Mesendoderm (in vitro differentiated cells): Measurements from ENCODE around the gene COL5A3.

Experiments used
- DNase-seq: peaks from one replicate; pipeline ENCODE4 v3.0.0; 2013
- H2AK5ac ChIP-seq: 2 replicates; pipeline ENCODE4 v1.6.1; 2013; ENCODE audit warnings: low read length, inconsistent platforms
- H2BK120ac ChIP-seq: 2 replicates; pipeline ENCODE4 v1.6.1; 2013; ENCODE audit warnings: low read depth, mild to moderate bottlenecking, low read length, moderate library complexity, mixed read lengths
- H2BK15ac ChIP-seq: replicated peaks from 2 replicates; pipeline ENCODE4 v1.6.1; 2013; ENCODE audit warnings: low read depth, mild to moderate bottlenecking, moderate library complexity
- H2BK5ac ChIP-seq: 2 replicates; pipeline ENCODE4 v1.6.1; 2013; ENCODE audit warnings: low read length, inconsistent platforms
- H3K18ac ChIP-seq: 2 replicates; pipeline ENCODE4 v1.6.1; 2013; ENCODE audit warnings: mild to moderate bottlenecking, low read length, mixed read lengths
- H3K23ac ChIP-seq: one replicate; pipeline ENCODE4 v1.6.1; 2013; ENCODE audit warnings: low read length
- H3K27ac ChIP-seq: 2 replicates; pipeline ENCODE4 v1.5.1; 2013; ENCODE audit warnings: low read depth, mild to moderate bottlenecking, inconsistent platforms, low read length, moderate library complexity
- H3K27me3 ChIP-seq: 2 replicates; pipeline ENCODE4 v1.6.1; 2013; ENCODE audit warnings: low read length, control low read depth, mild to moderate bottlenecking, inconsistent platforms; ENCODE audit not compliant: insufficient read depth, poor library complexity
- H3K36me3 ChIP-seq: 2 replicates; pipeline ENCODE4 v1.6.1; 2013; ENCODE audit warnings: low read length, inconsistent platforms; ENCODE audit not compliant: control insufficient read depth, insufficient read depth
- H3K4ac ChIP-seq: one replicate; pipeline ENCODE4 v1.6.1; 2013; ENCODE audit warnings: low read depth, mild to moderate bottlenecking, low read length, moderate library complexity
- H3K4me1 ChIP-seq: 2 replicates; pipeline ENCODE4 v1.6.1; 2013; ENCODE audit warnings: low read depth, low read length, inconsistent platforms; ENCODE audit not compliant: control insufficient read depth
- H3K4me2 ChIP-seq: 2 replicates; pipeline ENCODE4 v1.6.1; 2013; ENCODE audit warnings: low read length
- H3K4me3 ChIP-seq: 2 replicates; pipeline ENCODE4 v1.5.1; 2013; ENCODE audit warnings: mild to moderate bottlenecking, low read length
- H3K56ac ChIP-seq: one replicate; pipeline ENCODE4 v1.6.1; 2013; ENCODE audit warnings: low read length
- H3K79me1 ChIP-seq: 2 replicates; pipeline ENCODE4 v1.6.1; 2013; ENCODE audit warnings: low read length, inconsistent platforms
- H3K79me2 ChIP-seq: 2 replicates; pipeline ENCODE4 v1.6.1; 2013; ENCODE audit warnings: mild to moderate bottlenecking, low read length; ENCODE audit not compliant: control insufficient read depth, insufficient read depth
- H3K9ac ChIP-seq: 2 replicates; pipeline ENCODE4 v1.6.1; 2013; ENCODE audit warnings: low read length, inconsistent platforms
- H4K5ac ChIP-seq: one replicate; pipeline ENCODE4 v1.6.1; 2013; ENCODE audit warnings: low read length
- H4K8ac ChIP-seq: one replicate; pipeline ENCODE4 v1.6.1; 2013; ENCODE audit warnings: low read depth, mild to moderate bottlenecking, control low read depth, low read length, moderate library complexity
- WGBS: extraction: QIAGEN DNeasy Blood & Tissue Kit; methylation state at CpG from one replicate; pipeline ENCODE4 v1.1.7; 2013; ENCODE audit warnings: low lambda C conversion rate, missing lambda C conversion rate; ENCODE audit not compliant: insufficient coverage; ENCODE audit errors: extremely low coverage; 5-methylcytosine and 5-hydroxymethylcytosine counted together

Gene COL5A3

GRCh38 chr19:10000171-10000826 is 10.0 kb downstream of the COL5A3 start:
- Histone ChIP-seq H3K4me3 (no peak overlapping the region), H3K4me2 (no peak overlapping the region), H4K5ac (no peak overlapping the region), H3K4ac (no peak overlapping the region), H3K23ac (no peak overlapping the region), H3K4me1 (no peaks in the 10 kb centered on the region), H3K9ac (no peak overlapping the region), H3K56ac (no peak overlapping the region), H3K27me3 (no peaks in the 10 kb centered on the region), H3K36me3 (no peaks in the 10 kb centered on the region), H3K79me2 (no peaks in the 10 kb centered on the region), H3K27ac (no peak overlapping the region), H4K8ac (no peak overlapping the region), H3K79me1 (no peaks in the 10 kb centered on the region), H3K18ac (no peak overlapping the region), H2AK5ac (no peak overlapping the region), H2BK15ac (no peak overlapping the region), H2BK120ac (no peak overlapping the region), H2BK5ac (no peak overlapping the region)
- DNase-seq, result peak; percentile 80
- WGBS, result no CpG with 5 or more reads among the region's 16 CpGs

- Histone ChIP-seq H2BK120ac (no peak overlapping the region), H3K79me2 (no peaks in the 10 kb centered on the region), H3K27ac (no peak overlapping the region), H3K4ac (no peak overlapping the region), H3K4me2 (no peak overlapping the region), H3K36me3 (no peaks in the 10 kb centered on the region), H2BK5ac (no peak overlapping the region), H2AK5ac (no peak overlapping the region), H3K79me1 (no peaks in the 10 kb centered on the region), H3K4me3 (no peak overlapping the region), H3K18ac (no peak overlapping the region), H4K5ac (no peak overlapping the region), H2BK15ac (no peak overlapping the region), H3K23ac (no peak overlapping the region), H4K8ac (no peak overlapping the region), H3K56ac (no peak overlapping the region), H3K4me1 (no peaks in the 10 kb centered on the region), H3K9ac (no peak overlapping the region), H3K27me3 (no peaks in the 10 kb centered on the region)
- DNase-seq, result no peak
- WGBS, result no CpG with 5 or more reads among the region's 5 CpGs
These were observed 13.8 kb downstream of the COL5A3 start for GRCh38 chr19:9996541-9996940.

- Histone ChIP-seq H3K27ac (no peak overlapping the region), H3K4me2 (no peak overlapping the region), H3K4me3 (no peak overlapping the region), H2BK15ac (no peak overlapping the region), H3K18ac (no peak overlapping the region), H3K23ac (no peak overlapping the region), H3K27me3 (no peaks in the 10 kb centered on the region), H3K9ac (no peak overlapping the region), H2AK5ac (no peak overlapping the region), H3K79me1 (no peaks in the 10 kb centered on the region), H2BK5ac (no peak overlapping the region), H4K8ac (no peak overlapping the region), H3K4me1 (no peaks in the 10 kb centered on the region), H2BK120ac (no peak overlapping the region), H3K56ac (no peak overlapping the region), H4K5ac (no peak overlapping the region), H3K36me3 (no peaks in the 10 kb centered on the region), H3K4ac (no peak overlapping the region), H3K79me2 (no peaks in the 10 kb centered on the region)
- DNase-seq, result no peak
- WGBS, result no CpG with 5 or more reads among the region's 7 CpGs
These were observed 14.3 kb downstream of the COL5A3 start for GRCh38 chr19:9995999-9996398.

- H3K79me2 ChIP-seq, result no peaks in the 10 kb centered on the region
- H3K79me1 ChIP-seq, result no peaks in the 10 kb centered on the region
- no peak overlapping the region for H2BK5ac ChIP-seq
- no peak overlapping the region for H2BK120ac ChIP-seq
- no CpG with 5 or more reads among the region's 8 CpGs for WGBS
- H3K36me3 ChIP-seq, result no peaks in the 10 kb centered on the region
- no peak overlapping the region for H3K56ac ChIP-seq
- no peak overlapping the region for H3K18ac ChIP-seq
- no peak overlapping the region for H3K9ac ChIP-seq
- DNase-seq, result no peak
- H3K27me3 ChIP-seq, result no peaks in the 10 kb centered on the region
- H3K4me3 ChIP-seq, result no peak overlapping the region
- no peak overlapping the region for H3K4ac ChIP-seq
- no peak overlapping the region for H2AK5ac ChIP-seq
- no peak overlapping the region for H4K5ac ChIP-seq
- H2BK15ac ChIP-seq, result no peak overlapping the region
- no peak overlapping the region for H3K27ac ChIP-seq
- H4K8ac ChIP-seq, result no peak overlapping the region
- H3K4me2 ChIP-seq, result no peak overlapping the region
- H3K4me1 ChIP-seq, result no peaks in the 10 kb centered on the region
- H3K23ac ChIP-seq, result no peak overlapping the region
These were observed 15.2 kb downstream of the COL5A3 start for GRCh38 chr19:9995084-9995483.

- Histone ChIP-seq H3K27ac (no peak overlapping the region), H3K27me3 (no peaks in the 10 kb centered on the region), H3K4me2 (no peak overlapping the region), H4K5ac (no peak overlapping the region), H2BK120ac (no peak overlapping the region), H3K9ac (no peak overlapping the region), H3K36me3 (no peaks in the 10 kb centered on the region), H2BK15ac (no peak overlapping the region), H3K4me1 (no peaks in the 10 kb centered on the region), H3K79me1 (no peaks in the 10 kb centered on the region), H3K79me2 (no peaks in the 10 kb centered on the region), H3K4ac (no peak overlapping the region), H3K18ac (no peak overlapping the region), H2BK5ac (no peak overlapping the region), H2AK5ac (no peak overlapping the region), H3K23ac (no peak overlapping the region), H3K56ac (no peak overlapping the region), H4K8ac (no peak overlapping the region), H3K4me3 (no peak overlapping the region)
- no peak for DNase-seq
- WGBS, result no CpG with 5 or more reads among the region's 11 CpGs
These were observed 18.7 kb downstream of the COL5A3 start for GRCh38 chr19:9991425-9992191.
